Astrocyte of the spinal cord (primary cell): ENCODE results near the gene HK2.

ENCODE experiments used
- DNase-seq: peaks from one replicate; pipeline ENCODE4 v3.0.0; 2011; ENCODE audit warnings: low read depth, low spot score
- H3K4me3 ChIP-seq: 2 replicates; pipeline ENCODE4 v1.5.1; 2011; ENCODE audit warnings: low read depth, mild to moderate bottlenecking, low read length, moderate library complexity
- CTCF ChIP-seq: IDR thresholded peaks from 2 replicates; pipeline ENCODE4 v1.5.1; 2012; ENCODE audit warnings: low read depth, mild to moderate bottlenecking, low read length, inconsistent platforms
- in situ Hi-C: cut with HindIII; loops from 2 replicates; pipeline ENCODE4 v1.10.0; 2017; ENCODE audit warnings: low sequenced_read_pairs

The HK2 gene

GRCh38 chr2:74939919-74940812 is 106.2 kb downstream of the HK2 start:
- no peak for DNase-seq
- no peak for TF ChIP-seq CTCF
- no peak overlapping the region for H3K4me3 ChIP-seq
- in situ Hi-C loops: no loop called here

GRCh38 chr2:74941284-74941683 is 107.4 kb downstream of the HK2 start:
- TF ChIP-seq CTCF: no peak
- no peak overlapping the region for H3K4me3 ChIP-seq
- no peak for DNase-seq
- in situ Hi-C loops: no loop called here

GRCh38 chr2:74942263-74942662 is 108.3 kb downstream of the HK2 start:
- in situ Hi-C loops: no loop called here
- DNase-seq: no peak
- no peak overlapping the region for H3K4me3 ChIP-seq
- TF ChIP-seq CTCF: no peak
